GM21825 (cell line): ENCODE results near the gene CHURC1.
A peak's percentile ranks its signal among the peaks of the same experiment; 100 is the strongest.

ENCODE experiments used
- ATAC-seq: cut with Tn5 transposase; IDR thresholded peaks from one replicate; pipeline ENCODE4 v1.9.1; 2021; ENCODE audit warnings: mild to moderate bottlenecking, moderate library complexity; ENCODE audit not compliant: unreplicated experiment

CHURC1 gene

DNA sequence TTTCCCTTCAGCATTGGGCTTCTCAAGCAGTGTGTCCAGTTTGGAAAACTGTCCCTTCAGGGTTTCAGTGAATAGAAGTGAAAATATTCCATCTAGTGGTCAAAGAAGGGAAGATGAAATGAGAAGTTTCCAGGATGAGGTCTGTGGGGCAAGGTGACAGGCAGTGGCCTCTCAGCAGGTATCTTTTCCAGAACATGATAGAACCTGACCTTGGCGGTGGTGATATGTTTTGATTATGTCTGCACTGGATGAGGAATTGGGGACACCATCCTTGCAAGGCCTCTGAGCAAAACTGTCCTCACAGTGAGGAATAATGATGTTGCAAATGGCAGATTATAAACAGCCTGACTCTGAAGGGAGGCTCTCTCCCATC is 23.6 kb downstream of the CHURC1 start:
- no peak for ATAC-seq

DNA sequence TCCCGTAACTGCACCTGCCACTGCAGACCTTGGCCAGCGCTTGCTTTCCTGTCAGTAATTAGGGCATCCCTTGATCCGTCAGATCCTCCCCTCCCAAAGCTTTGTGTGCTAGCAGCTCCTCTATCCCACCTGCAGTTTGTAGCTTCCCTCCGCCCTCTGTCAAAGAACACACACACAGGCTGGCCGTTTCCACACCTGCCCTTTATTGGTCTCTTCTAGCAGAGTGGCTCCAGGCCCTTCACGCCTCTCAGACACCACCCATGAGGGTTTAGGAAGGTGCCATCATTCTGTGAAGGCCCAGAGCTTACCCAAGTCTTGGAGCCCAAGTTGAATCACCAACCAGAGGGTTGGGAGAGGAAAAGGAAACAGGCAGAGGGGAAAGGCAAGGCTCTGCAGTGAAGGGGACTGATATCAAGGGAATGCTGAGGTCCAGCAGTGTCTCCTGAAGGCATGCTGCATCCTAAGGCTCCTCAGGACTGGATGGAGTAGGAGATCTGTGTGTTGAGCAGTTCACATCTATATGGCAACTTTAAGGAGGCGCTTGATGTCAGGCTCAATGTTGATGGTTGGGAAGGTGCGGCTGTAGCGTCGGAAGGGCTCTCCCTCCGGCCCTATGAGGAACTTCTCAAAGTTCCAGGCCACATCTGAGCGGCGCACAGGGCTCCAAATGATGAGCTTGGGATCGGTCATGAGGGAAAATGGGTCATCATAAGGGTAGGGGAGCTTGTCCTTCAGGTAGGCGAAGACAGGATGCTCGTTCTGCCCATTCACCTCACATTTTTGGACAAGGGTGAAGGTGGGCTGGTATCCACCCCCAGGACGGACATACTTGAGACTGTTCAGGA is 24.9 kb downstream of the CHURC1 start:
- no peak for ATAC-seq

DNA sequence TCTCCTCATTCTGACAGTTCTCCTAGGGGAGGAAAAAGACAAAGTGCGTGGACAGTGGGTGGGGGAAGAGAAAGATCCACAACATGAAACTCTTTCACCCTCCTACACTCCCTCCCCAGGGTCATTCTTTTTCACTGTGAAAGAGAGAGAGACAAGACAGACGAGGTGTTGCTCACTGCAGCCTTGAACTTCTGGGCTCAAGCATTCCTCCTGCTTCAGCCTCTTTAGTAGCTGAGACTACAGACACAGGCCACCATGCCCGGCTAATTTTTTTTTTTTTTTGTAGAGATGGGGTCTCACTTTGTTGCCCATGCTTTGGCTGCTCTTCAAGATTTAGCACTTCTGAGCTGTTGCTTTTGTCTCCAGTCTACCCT is 25.5 kb downstream of the CHURC1 start:
- no peak for ATAC-seq

DNA sequence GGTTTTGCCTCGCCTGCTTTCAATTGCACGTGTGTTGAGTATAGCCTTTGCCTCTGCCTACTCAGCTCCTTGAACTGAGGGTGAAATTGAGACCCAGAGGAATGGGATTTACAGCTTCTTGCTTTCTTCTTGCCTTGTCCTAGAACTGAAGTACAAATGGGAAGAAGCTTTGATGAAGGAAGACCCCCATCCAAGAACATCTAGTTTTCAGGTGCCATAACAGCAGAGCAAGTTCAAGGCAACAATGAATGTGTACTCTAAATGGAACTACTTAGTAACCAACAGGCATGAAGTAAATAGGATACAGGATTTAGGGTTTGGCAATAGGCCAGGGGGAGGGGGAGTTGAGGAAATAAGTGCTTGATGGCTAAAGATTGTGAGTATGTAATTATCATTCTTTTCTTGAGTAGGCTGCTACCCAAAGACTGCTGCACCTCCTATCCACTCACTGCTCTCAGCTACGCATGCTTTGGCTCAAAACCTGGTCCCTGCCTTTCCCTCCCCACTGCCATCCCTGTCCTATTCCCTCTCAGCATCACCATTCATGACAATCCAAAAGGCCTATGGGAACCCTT is 26.2 kb downstream of the CHURC1 start:
- no peak for ATAC-seq

DNA sequence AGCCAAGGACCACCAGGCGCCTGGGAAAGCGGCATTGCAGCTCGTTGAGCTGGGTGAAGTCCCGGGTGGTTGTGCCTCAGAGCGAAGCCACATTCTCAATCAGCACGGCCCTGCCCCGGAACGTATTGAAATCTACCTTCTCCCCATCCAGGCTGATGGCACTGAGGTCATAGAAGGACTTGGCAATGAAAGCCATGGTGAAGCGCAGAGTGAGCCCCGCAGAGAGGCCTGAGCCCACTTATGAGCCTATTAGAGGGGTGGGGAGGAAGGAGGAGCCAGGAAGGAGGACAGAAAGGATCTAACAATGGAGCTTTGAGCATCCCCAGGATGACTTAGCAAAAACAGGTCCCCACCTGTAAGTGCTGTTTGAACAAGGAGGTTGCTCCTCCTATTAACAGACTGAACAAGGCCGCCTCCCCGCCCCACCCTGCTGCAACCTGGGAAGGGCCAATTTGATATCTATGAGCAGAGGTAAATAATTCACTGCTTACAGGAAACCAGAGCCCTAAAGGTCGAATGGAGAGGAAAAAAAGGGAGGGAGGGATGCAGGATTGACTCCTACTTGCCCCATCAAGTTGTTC is 28.4 kb downstream of the CHURC1 start, which contains the start of gene GPX2:
Gene GPX2 (minus strand): TSS at position 215 of the 581 bp plus-strand sequence. CDS start 19 bp downstream, at position 196.
- ATAC-seq, result no peak

DNA sequence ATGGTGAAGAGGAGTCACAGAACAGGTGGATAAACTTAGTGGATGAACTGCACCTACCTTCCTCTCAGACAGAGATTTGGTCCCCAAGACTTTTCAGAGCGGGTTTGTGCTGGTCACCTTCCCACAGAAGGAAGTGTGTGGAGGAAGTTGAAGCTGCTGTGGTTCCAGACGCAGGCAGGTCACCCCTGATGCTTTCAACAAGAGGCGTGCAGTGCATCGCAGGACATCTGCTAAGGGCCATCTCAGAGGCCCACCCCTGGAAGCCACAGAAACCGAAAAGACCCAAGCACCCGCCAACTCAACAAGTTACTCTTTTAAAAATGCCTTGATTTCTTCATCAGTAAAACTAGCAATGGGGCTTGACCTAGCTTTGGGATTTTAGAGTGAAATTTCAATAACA is 29.3 kb downstream of the CHURC1 start:
- ATAC-seq, result no peak

DNA sequence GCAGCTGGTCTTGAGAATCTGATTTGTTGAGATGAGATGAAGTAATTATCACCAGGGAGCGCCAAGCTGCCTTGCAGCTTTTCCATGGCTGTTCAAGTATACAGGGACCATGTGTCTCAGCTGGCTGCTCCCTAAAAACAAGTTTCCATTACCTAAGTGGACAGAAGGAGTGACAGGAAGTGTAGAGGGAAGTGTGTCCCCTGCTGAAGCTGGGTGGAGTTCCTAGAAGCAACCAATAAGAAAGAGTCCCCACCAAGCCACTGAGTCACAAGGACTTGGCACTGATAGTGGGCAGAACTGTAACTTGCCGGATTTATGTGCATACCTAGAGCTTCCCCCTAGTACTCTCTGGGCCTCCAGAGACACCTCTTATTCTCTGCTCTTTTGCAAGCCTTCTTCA is 29.8 kb downstream of the CHURC1 start:
- ATAC-seq, result no peak

DNA sequence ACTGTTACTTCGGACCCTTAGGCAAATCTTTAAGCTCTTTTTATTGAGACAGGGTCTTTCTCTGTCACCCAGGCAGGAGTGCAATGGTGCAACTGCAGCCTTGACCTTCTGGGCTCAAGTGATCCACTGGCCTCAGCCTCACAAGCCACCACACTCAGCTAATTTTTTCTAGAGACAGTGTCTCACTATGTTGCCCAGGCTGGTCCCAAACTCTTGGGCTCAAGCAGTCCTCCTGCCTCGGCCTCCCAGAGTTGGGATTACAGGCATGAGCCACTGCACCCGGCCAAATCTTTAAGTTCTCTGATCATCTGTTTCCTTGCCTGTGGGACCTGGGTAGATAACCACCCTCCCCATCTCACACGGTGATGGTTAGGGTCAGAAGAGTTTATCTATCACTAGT is 30.6 kb downstream of the CHURC1 start:
- ATAC-seq, result no peak

DNA sequence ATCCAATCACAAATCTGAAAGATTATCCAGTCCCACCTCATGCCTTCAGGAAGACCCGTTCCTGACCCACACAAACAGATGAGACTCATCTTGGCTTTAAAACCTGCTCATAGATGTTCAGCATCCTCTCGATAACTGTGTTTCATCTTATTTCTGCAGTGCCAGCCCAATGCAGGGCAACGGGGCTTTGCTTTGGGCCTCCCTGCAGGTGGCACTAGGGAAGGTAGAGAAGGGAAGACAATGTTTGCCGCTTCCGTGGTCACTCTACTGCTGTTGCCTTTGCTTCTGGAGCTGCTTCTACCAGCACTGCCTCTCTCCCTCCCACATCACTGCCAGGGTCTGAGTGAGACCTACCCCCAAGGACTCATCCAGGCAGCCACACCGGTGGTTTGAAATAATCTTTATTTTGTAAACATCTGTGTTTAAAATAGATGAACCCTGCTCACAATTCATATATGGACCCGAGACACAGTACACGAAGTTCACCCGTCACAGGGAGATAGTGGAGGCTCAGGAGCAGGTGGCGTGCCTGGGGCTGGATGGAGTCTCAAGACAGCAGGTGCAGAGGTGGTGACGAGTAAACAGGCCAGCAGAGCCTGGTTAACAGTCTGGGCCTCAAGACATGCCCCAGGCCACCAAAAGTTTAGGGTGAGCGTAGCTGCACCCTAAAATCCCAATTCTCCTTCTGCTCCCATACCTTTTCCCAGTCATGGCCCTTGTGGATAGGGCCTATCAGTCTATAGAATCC is 31.4 kb downstream of the CHURC1 start:
- ATAC-seq, result no peak

DNA sequence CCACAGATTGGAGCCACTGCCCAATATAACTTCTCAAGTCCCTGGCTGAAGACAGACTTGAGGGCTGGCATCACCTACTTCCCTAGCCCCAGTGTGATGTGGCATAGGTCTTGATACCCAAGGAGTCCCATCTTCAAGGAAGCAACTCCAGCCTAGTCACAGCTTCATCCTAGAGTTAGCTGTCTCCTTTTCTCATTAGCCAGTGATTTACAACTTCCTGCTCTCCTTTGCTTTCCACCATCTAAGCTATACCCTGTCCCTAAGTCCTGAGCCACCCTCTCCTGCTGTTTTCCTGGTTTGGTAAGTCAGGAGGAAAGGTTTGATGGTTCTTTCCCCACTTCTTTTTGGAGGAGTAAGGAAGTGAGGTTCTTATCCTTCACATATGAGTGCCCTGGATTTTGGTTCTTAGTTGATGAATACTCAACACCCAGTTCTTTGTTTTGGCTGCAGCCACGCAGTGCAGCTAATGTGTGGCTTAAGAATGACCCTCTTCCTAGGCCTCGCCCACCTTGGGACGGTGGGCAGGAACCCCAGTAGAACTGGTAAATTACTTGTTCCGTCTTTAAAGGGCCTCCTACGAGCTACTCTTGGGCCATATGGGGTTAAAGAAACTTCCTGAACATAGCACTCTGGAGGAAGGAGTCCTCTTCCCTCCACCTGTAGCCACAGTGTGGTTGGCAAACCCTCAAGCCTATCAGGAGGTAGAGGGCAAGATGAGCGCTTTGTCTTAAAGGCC is 32.2 kb downstream of the CHURC1 start:
- ATAC-seq, result no peak

DNA sequence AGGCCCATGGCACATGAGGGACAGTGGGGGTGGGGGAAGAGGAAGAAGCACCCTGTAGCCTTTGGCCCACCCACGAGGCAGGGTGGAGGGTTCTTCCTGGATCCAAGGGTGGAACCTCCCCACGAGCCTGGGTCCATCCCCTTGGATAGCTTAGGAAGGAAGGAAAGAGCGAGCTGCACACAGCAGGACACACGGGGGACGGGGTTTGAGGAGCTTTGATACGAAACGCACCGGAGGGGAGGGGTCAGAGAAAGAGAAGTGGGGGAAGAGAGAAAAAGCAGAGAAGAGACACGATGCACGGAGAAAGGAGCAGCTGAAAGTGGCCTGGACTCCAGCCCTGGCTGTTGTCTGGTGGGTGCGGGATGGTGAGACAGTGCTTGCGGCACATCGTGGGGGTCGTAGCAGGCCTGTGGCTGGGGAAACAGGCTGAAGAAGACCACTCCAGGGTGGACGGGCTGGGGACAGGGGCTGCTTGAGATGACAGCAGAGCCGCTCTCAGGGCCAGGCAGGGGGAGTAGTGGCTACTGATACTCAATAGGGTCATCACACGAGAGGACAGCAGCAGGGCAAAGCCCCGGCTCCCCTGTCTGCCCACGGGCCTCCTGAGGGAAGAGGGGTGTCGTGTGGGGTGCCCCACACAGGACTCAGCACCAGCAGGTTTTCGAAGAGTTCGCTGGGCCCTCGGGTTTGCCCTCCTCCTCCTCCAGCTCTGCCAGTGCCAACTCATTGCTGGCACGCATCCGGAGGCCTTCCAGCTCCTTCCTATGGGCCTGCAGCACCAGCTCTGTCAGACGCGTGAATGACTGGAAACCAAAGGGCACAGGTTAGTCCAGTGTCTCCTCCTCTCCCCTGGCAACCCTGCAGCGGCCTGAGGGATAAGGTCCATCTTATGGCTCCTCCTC is 33.7 kb downstream of the CHURC1 start:
- ATAC-seq, result no peak

DNA sequence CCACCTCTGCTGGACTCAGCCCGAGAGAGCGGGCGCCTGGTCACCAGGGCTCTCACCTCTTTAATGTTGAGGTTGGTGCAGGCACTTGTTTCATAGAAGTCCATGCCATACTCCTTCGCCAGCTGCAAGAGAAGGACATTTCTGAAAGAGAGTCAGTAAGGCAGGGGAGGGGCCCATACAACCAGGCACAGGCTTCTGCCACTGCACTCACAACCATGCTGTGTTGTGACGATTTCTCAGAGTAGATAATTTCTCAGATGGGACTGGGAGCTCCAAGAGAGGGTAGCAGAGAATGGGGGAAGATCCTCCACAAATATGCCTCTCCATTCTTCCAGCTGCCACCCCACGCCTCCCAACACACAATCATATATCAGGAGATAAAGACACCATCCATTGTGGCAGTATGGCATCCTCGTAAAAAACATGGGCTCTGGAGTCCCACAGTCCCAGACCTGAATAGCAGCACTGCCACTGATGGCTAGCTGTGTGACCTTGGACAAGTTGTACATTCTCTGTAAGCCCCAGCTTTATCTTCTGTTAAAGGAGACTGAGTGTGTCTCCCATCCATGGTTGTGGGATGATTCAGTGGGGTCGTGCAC is 34.5 kb downstream of the CHURC1 start:
- no peak for ATAC-seq

DNA sequence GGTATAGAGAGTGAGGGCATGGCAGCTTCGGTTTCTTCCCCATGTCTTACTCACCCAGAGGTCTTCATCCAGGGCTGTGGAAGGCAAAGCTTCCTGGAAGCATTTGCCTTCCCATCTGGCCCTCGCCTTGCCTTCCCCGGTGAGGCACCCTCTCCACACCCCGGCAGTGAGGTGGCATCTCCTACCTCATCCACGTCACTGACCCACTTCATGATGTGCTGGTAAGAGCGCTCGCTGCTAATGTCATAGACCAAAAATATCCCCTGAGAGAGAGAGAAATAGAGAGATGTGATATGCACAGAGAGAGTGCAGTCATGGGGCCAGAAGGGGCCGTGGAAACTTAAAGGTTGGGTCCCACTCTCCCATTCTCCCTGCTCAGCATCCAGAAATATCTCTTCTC is 36.6 kb downstream of the CHURC1 start:
- no peak for ATAC-seq

DNA sequence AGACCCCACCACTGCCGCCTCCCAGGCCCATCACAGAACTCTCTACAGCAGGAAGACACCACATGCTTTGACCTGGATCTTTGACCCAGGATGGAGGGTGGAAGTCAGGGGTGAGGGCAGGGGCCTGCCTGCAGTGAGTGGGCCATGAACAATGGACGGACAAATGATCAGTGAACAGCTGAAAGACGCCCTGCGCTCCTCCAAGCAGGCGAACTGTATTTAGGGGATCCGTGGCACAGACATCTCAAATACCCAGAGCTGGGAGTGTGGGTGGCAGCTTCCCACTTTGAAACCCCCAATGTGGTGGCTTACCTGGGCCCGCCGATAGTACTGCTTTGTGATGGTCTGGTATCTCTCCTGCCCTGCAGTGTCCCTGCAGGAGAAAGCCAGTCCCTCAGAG is 37.0 kb downstream of the CHURC1 start:
- no peak for ATAC-seq

DNA sequence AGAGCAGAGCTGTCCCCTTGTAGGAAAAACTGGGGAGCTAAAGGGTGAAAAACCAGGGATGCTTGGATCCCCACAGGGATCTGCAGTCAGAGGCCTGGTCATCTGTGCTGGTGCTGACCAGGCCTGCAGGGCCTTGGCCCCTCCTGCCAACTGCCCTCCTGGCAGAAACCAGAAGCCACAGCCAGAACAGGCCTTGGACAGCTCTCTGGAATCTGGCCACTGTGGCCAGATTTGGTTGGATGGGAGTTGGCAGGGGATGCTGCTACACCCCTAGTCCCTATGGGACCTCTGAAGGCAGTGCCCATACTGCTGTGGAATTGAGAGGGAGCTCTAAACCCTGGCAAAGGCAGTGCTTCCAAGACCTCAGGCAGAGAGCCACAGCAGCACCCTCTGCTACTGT is 37.5 kb downstream of the CHURC1 start:
- no peak for ATAC-seq

DNA sequence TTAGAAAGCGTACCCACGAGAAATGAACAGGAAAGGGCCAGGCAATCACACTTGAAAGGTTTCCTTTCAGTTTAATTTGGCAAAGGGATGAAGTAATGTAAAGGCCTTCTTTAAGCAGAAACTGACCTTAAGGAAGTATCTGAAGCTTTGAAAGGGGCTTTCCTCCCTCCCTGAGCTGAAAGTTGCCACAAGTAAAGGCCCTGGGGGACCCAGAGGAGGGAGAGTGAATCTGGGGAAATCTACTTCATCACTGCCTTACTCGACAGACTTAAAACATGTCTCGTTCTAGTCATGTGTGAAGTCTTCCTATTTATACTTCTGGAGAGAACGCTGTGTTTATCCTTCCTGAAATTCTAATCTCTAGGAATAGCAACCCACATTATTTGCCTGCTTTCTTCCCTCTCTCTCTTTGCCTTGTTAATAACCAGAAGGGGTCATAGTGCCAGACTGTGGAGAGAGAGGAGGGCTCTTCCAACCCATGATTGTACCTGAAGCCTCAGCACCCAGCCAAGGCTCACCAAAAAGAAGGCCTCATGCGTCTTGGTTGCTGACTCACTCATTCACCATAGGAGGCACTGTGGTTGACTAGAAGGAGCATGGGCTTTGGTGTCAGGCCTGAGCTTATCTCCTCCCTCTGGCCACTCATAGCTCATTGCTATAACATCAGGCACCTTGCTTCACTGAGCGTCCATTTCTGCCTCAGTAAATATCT is 38.5 kb downstream of the CHURC1 start:
- ATAC-seq, result peak; percentile 59

DNA sequence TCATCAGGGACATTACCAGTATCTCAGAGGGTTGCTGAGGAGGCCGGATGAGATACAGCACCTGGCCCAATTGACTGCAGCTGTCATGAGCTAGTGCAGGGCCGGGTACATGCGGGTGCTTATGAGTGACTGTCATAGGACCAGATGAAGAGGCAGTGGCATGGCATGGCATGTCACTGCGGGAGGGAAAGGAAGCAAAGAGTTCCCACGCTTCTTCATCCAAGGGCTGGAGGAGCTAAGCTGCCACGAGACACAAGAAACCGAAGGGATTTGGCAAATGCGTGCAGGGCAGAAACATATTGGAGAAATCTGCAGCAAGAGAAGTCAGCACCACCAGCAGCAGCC is 39.0 kb downstream of the CHURC1 start:
- no peak for ATAC-seq

DNA sequence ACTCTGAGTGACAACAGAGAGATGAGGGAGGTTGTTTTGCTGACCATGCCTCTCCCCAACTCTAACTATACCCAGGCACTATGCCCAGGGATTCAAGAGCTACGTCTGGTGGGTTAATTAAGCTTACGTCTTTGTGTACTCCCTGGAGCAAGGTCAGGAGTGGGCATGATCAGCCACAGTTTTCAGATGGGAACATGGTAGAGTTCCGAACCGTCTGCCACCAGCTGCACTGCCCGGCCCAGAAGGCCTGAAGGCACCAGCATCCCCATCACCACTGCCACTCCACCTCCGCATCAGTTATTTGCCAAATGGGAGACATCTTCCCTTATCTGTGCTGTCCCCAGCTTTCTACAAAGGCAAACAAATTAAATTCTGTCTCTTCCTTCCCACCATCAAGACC is 39.4 kb downstream of the CHURC1 start:
- no peak for ATAC-seq
